Stimulated activated CD4-positive, alpha-beta T cell treated with anti-CD3 and anti-CD28 coated beads, Interleukin-2, amount 100 ng/mL, for 48 hours (primary cell): ENCODE measurements around the gene KRTAP9-7.

ENCODE experiments used
- DNase-seq, 2 donors: peaks; one replicate each; pipeline ENCODE4 v3.0.0-alpha.2; 2020

KRTAP9-7 gene

GRCh38 chr17:41278176-41278955 lies 2.9 kb downstream of the KRTAP9-7 start:
- DNase-seq: no peak

- no peak for DNase-seq
Observed at GRCh38 chr17:41284043-41284442, 8.5 kb downstream of the KRTAP9-7 start.

- no peak for DNase-seq
Observed at GRCh38 chr17:41284546-41284945, 9.0 kb downstream of the KRTAP9-7 start.

GRCh38 chr17:41287050-41287449 lies 11.6 kb downstream of the KRTAP9-7 start:
- no peak for DNase-seq

- DNase-seq: no peak
Observed at GRCh38 chr17:41294016-41294415, 18.5 kb downstream of the KRTAP9-7 start.

- no peak for DNase-seq
Observed at GRCh38 chr17:41296846-41297245, 21.3 kb downstream of the KRTAP9-7 start.

- DNase-seq: no peak
Observed at GRCh38 chr17:41298458-41299135, 23.1 kb downstream of the KRTAP9-7 start.

GRCh38 chr17:41301204-41301790 lies 25.8 kb downstream of the KRTAP9-7 start:
- DNase-seq: no peak

- no peak for DNase-seq
Observed at GRCh38 chr17:41301916-41302901, 26.7 kb downstream of the KRTAP9-7 start, which contains the start of gene KRTAP29-1. KRTAP29-1 (minus strand) TSS chr17:41302851; CDS start chr17:41302851, 0 bp downstream.

- no peak for DNase-seq
Observed at GRCh38 chr17:41302981-41303380, 27.5 kb downstream of the KRTAP9-7 start.

- DNase-seq: no peak
Observed at GRCh38 chr17:41304091-41304490, 28.6 kb downstream of the KRTAP9-7 start.

- no peak for DNase-seq
Observed at GRCh38 chr17:41307647-41308046, 32.1 kb downstream of the KRTAP9-7 start.

- DNase-seq: peak; percentile 26 to 30
Observed at GRCh38 chr17:41308251-41308917, 32.9 kb downstream of the KRTAP9-7 start.

- DNase-seq: peak in 1 of 2 donors; percentile 27
Observed at GRCh38 chr17:41308918-41309359, 33.4 kb downstream of the KRTAP9-7 start, which contains the start of gene KRTAP16-1. KRTAP16-1 (minus strand) TSS chr17:41309309; CDS start chr17:41309253, 56 bp downstream.

- no peak for DNase-seq
Observed at GRCh38 chr17:41311111-41311510, 35.6 kb downstream of the KRTAP9-7 start.

GRCh38 chr17:41315204-41315794 lies 39.8 kb downstream of the KRTAP9-7 start, which contains the start of gene KRTAP17-1:
KRTAP17-1 (minus strand) TSS chr17:41315710; CDS start chr17:41315650, 60 bp downstream.
- DNase-seq: no peak

- DNase-seq: no peak
Observed at GRCh38 chr17:41315814-41316445, 40.4 kb downstream of the KRTAP9-7 start.

- no peak for DNase-seq
Observed at GRCh38 chr17:41318231-41318630, 42.7 kb downstream of the KRTAP9-7 start.

GRCh38 chr17:41322094-41322902 lies 46.8 kb downstream of the KRTAP9-7 start:
- DNase-seq: no peak
